HG02678 (cell line): Measurements from ENCODE around the gene FBXO31.
A peak's percentile ranks its signal among the peaks of the same experiment; 100 is the strongest.

Experiments used
- ATAC-seq: cut with Tn5 transposase; IDR thresholded peaks from one replicate; pipeline ENCODE4 v1.9.1; 2021; ENCODE audit warnings: mild to moderate bottlenecking, moderate library complexity; ENCODE audit not compliant: unreplicated experiment

Gene FBXO31

GRCh38 chr16:87316923-87317749 is 66.4 kb downstream of the FBXO31 start, which contains the start of gene C16orf95:
C16orf95 (minus strand) TSS chr16:87317392; CDS start chr16:87317242, 150 bp downstream.
- ATAC-seq, result peak; percentile 94

- no peak for ATAC-seq
Measured at GRCh38 chr16:87316450-87316922, 67.1 kb downstream of the FBXO31 start.

- no peak for ATAC-seq
Measured at GRCh38 chr16:87314990-87315420, 68.6 kb downstream of the FBXO31 start.

- ATAC-seq, result no peak
Measured at GRCh38 chr16:87312008-87312407, 71.6 kb downstream of the FBXO31 start.

GRCh38 chr16:87311387-87311786 is 72.2 kb downstream of the FBXO31 start:
- no peak for ATAC-seq

GRCh38 chr16:87310610-87311009 is 73.0 kb downstream of the FBXO31 start:
- ATAC-seq, result no peak

- no peak for ATAC-seq
Measured at GRCh38 chr16:87309620-87310525, 73.7 kb downstream of the FBXO31 start.

- ATAC-seq, result no peak
Measured at GRCh38 chr16:87308826-87309225, 74.8 kb downstream of the FBXO31 start.

GRCh38 chr16:87306516-87306915 is 77.1 kb downstream of the FBXO31 start:
- no peak for ATAC-seq

GRCh38 chr16:87305505-87306391 is 77.8 kb downstream of the FBXO31 start:
- ATAC-seq, result no peak

- ATAC-seq, result no peak
Measured at GRCh38 chr16:87304951-87305350, 78.6 kb downstream of the FBXO31 start.

GRCh38 chr16:87303962-87304521 is 79.5 kb downstream of the FBXO31 start:
- ATAC-seq, result no peak

GRCh38 chr16:87303431-87303930 is 80.1 kb downstream of the FBXO31 start:
- no peak for ATAC-seq

GRCh38 chr16:87298857-87299465 is 84.6 kb downstream of the FBXO31 start:
- no peak for ATAC-seq

- no peak for ATAC-seq
Measured at GRCh38 chr16:87297918-87298631, 85.5 kb downstream of the FBXO31 start.

GRCh38 chr16:87297407-87297806 is 86.2 kb downstream of the FBXO31 start:
- ATAC-seq, result no peak

GRCh38 chr16:87295661-87296531 is 87.7 kb downstream of the FBXO31 start:
- ATAC-seq, result no peak

GRCh38 chr16:87295259-87295658 is 88.3 kb downstream of the FBXO31 start:
- ATAC-seq, result no peak
